Endodermal cell (in vitro differentiated cells): ENCODE results near the gene MKRN3. TPM values are rescaled to one million over a fixed set of nuclear protein-coding genes. Genes with fewer than 3 reads are reported as not detected.

ENCODE experiments used
- DNase-seq: peaks from one replicate; pipeline ENCODE4 v3.0.0-alpha.2; 2017
- H3K27ac ChIP-seq: 2 replicates; pipeline ENCODE4 v1.5.1; 2013; ENCODE audit warnings: mild to moderate bottlenecking, low read depth, low read length, moderate library complexity
- H3K27me3 ChIP-seq: 2 replicates; pipeline ENCODE4 v1.6.1; 2013; ENCODE audit warnings: mild to moderate bottlenecking, low read length, moderate library complexity; ENCODE audit not compliant: insufficient read depth, control insufficient read depth, poor library complexity, severe bottlenecking
- H3K36me3 ChIP-seq: 2 replicates; pipeline ENCODE4 v1.7.0; 2013; ENCODE audit warnings: mild to moderate bottlenecking, low read length, moderate library complexity; ENCODE audit not compliant: control insufficient read depth, insufficient read depth
- H3K4me1 ChIP-seq: one replicate; pipeline ENCODE4 v1.7.0; 2013; ENCODE audit warnings: low read length; ENCODE audit not compliant: control insufficient read depth, insufficient read depth
- H3K4me3 ChIP-seq: 2 replicates; pipeline ENCODE4 v1.5.1; 2013; ENCODE audit warnings: mild to moderate bottlenecking, low read length, moderate library complexity
- H3K9ac ChIP-seq: 2 replicates; pipeline ENCODE4 v1.6.1; 2013; ENCODE audit warnings: mild to moderate bottlenecking, low read length, moderate library complexity; ENCODE audit not compliant: poor library complexity, severe bottlenecking; ENCODE audit errors: extremely low read depth
- H3K9me3 ChIP-seq: 2 replicates; pipeline ENCODE4 v1.6.1; 2013; ENCODE audit warnings: mild to moderate bottlenecking, low read length, moderate library complexity; ENCODE audit not compliant: control insufficient read depth
- H3K27ac Mint-ChIP-seq: 2 replicates; pipeline ENCODE4 v1.8.0; 2020; ENCODE audit warnings: mixed read lengths
- H3K27me3 Mint-ChIP-seq: 2 replicates; pipeline ENCODE4 v1.8.0; 2021; ENCODE audit warnings: mild to moderate bottlenecking, mixed read lengths; ENCODE audit not compliant: insufficient read depth
- H3K36me3 Mint-ChIP-seq: 2 replicates; pipeline ENCODE4 v1.8.0; 2020; ENCODE audit warnings: low read depth, mixed read lengths
- H3K4me1 Mint-ChIP-seq: 2 replicates; pipeline ENCODE4 v1.8.0; 2020; ENCODE audit warnings: mixed read lengths
- H3K4me3 Mint-ChIP-seq: 2 replicates; pipeline ENCODE4 v1.8.0; 2020; ENCODE audit warnings: mild to moderate bottlenecking, moderate library complexity, mixed read lengths
- H3K9me3 Mint-ChIP-seq: 2 replicates; pipeline ENCODE4 v1.8.0; 2020; ENCODE audit warnings: mild to moderate bottlenecking, mixed read lengths
- CTCF ChIP-seq: fragments of 200-600 bp; sonication (generic); conservative IDR thresholded peaks from 2 replicates; pipeline ENCODE4 v1.5.0; 2021; ENCODE audit warnings: antibody characterized with exemption, mild to moderate bottlenecking
- WGBS, 2 experiments: methylation state at CpG; one replicate each; pipeline versions ENCODE4 v1.1.5 to v1.1.7; 2013; ENCODE audit warnings: missing lambda C conversion rate in 2 of 2, mixed read lengths in 1 of 2; ENCODE audit not compliant: insufficient coverage in 1 of 2, insufficient read length in 1 of 2; 5-methylcytosine and 5-hydroxymethylcytosine counted together
- total RNA-seq, 2 donors: library from RNA; stranded (reverse); fragmentation: NEBNext Ultra II Directional in 1 of 2; extraction: Animal tissue kit (Norgen Biotek cat#: 25700) in 1 of 2; gene quantifications; 2 replicates in 1 of 2; 3 replicates in 1 of 2; pipeline ENCODE4 v1.2.1, GENCODE V29; 2021

Gene MKRN3
- total RNA-seq, 2 donors from 2014 or later, result not detected

GRCh38 chr15:23599053-23599452 lies 33.6 kb downstream of the MKRN3 start:
- H3K4me3 Mint-ChIP-seq, result no peak overlapping the region
- H3K36me3 Mint-ChIP-seq, result no peaks in the 10 kb centered on the region
- H3K9ac ChIP-seq, result no peak overlapping the region
- no peaks in the 10 kb centered on the region for H3K9me3 ChIP-seq
- H3K4me1 Mint-ChIP-seq, result no peaks in the 10 kb centered on the region
- no peaks in the 10 kb centered on the region for H3K27me3 ChIP-seq
- H3K27ac ChIP-seq, result no peak overlapping the region
- H3K27ac Mint-ChIP-seq, result no peak overlapping the region
- no peaks in the 10 kb centered on the region for H3K4me1 ChIP-seq
- no peak for TF ChIP-seq CTCF
- H3K4me3 ChIP-seq, result no peak overlapping the region
- no peaks in the 10 kb centered on the region for H3K27me3 Mint-ChIP-seq
- peaks cover 65% of the 10 kb centered on the region for H3K9me3 Mint-ChIP-seq
- H3K36me3 ChIP-seq, result no peaks in the 10 kb centered on the region
- WGBS, 2 experiments, result 80 to 85% methylated on average over 1 of the region's 1 CpG
- DNase-seq, result no peak

GRCh38 chr15:23602124-23602523 lies 36.6 kb downstream of the MKRN3 start:
- no peaks in the 10 kb centered on the region for H3K36me3 Mint-ChIP-seq
- no peak for DNase-seq
- no peak overlapping the region for H3K27ac Mint-ChIP-seq
- 96 to 100% methylated on average over 4 to 6 of the region's 6 CpGs for WGBS, 2 experiments
- no peak overlapping the region for H3K27ac ChIP-seq
- no peak overlapping the region for H3K4me3 ChIP-seq
- H3K9ac ChIP-seq, result no peak overlapping the region
- no peaks in the 10 kb centered on the region for H3K4me1 ChIP-seq
- no peak for TF ChIP-seq CTCF
- H3K4me3 Mint-ChIP-seq, result no peak overlapping the region
- no peaks in the 10 kb centered on the region for H3K27me3 ChIP-seq
- H3K4me1 Mint-ChIP-seq, result peaks cover 1% of the 10 kb centered on the region
- no peaks in the 10 kb centered on the region for H3K36me3 ChIP-seq
- no peaks in the 10 kb centered on the region for H3K27me3 Mint-ChIP-seq
- peaks cover 72% of the 10 kb centered on the region for H3K9me3 Mint-ChIP-seq
- no peaks in the 10 kb centered on the region for H3K9me3 ChIP-seq

GRCh38 chr15:23606226-23606625 lies 40.8 kb downstream of the MKRN3 start:
- Mint-ChIP-seq H3K9me3 (peaks cover 81% of the 10 kb centered on the region), H3K36me3 (no peaks in the 10 kb centered on the region), H3K27ac (no peak overlapping the region), H3K4me3 (no peak overlapping the region), H3K27me3 (peaks cover 7% of the 10 kb centered on the region), H3K4me1 (peaks cover 1% of the 10 kb centered on the region)
- Histone ChIP-seq H3K36me3 (no peaks in the 10 kb centered on the region), H3K27ac (no peak overlapping the region), H3K4me3 (no peak overlapping the region), H3K4me1 (no peaks in the 10 kb centered on the region), H3K9me3 (peaks cover 7% of the 10 kb centered on the region), H3K27me3 (no peaks in the 10 kb centered on the region), H3K9ac (no peak overlapping the region)
- DNase-seq, result no peak
- 71 to 96% methylated on average over 1 to 2 of the region's 2 CpGs for WGBS, 2 experiments
- TF ChIP-seq CTCF, result no peak
